ENCODE measurements around the gene SLC25A31. TPM values are rescaled to one million over a fixed set of nuclear protein-coding genes. Genes with fewer than 3 reads are reported as not detected.

The SLC25A31 gene
- total and polyA plus RNA-seq, 7 donors: 0.05 TPM; not detected in 6

GRCh38 chr4:127732623-127733328 is 2.6 kb downstream of the SLC25A31 start:
- Histone ChIP-seq H3K9me3 (no peaks in the 10 kb centered on the region), H3K27ac (no peak overlapping the region), H3K4me3 (no peak overlapping the region), H3K36me3 (ENCODE audit: insufficient read depth in 1 of 2, low read depth in 1 of 2) (no peaks in the 10 kb centered on the region), H3K4me1 (no peaks in the 10 kb centered on the region), H3K27me3 (ENCODE audit: insufficient read depth in 3 of 3, low read length in 2 of 3) (no peaks in the 10 kb centered on the region)
- WGBS, 3 donors: 26 to 29% (median 27%) methylated on average over 8 of the region's 8 CpGs
- DNase-seq: no peak
- ATAC-seq: peak in 3 of 4 donors; percentile 25 to 42 (median 36)
- TF ChIP-seq CTCF (IDR thresholded peaks at IDR 0.05): peak; percentile 54
- intact Hi-C loops (cut with DNase I): loop anchor here (1.0 to 5.0 kb wide), 2 partner anchors 125 to 126 kb away; no protein-coding TSS in a partner anchor

GRCh38 chr4:127734976-127735375 is 4.8 kb downstream of the SLC25A31 start:
- H3K36me3 ChIP-seq (ENCODE audit: insufficient read depth in 1 of 2, low read depth in 1 of 2): no peaks in the 10 kb centered on the region
- WGBS, 3 donors: 84 to 90% (median 89%) methylated on average over 2 of the region's 2 CpGs
- no peak overlapping the region for H3K4me3 ChIP-seq
- intact Hi-C loops (cut with DNase I): loop anchor here (5.0 kb wide), 2 partner anchors 128 to 1327 kb away; no protein-coding TSS in a partner anchor
- ATAC-seq (no peak), DNase-seq (no peak)
- no peaks in the 10 kb centered on the region for H3K9me3 ChIP-seq
- no peaks in the 10 kb centered on the region for H3K27me3 ChIP-seq (ENCODE audit: insufficient read depth in 3 of 3, low read length in 2 of 3)
- H3K4me1 ChIP-seq: no peaks in the 10 kb centered on the region
- H3K27ac ChIP-seq: no peak overlapping the region
- TF ChIP-seq CTCF (IDR thresholded peaks at IDR 0.05): no peak

- no peaks in the 10 kb centered on the region for H3K9me3 ChIP-seq
- no peak for TF ChIP-seq CTCF (IDR thresholded peaks at IDR 0.05)
- DNase-seq (no peak), ATAC-seq (no peak)
- no peaks in the 10 kb centered on the region for H3K4me1 ChIP-seq
- no peak overlapping the region for H3K27ac ChIP-seq
- intact Hi-C loops (cut with DNase I): loop anchor here in 1 of 2 donors (5.0 kb wide), 1 partner anchor 1325 kb away; no protein-coding TSS in a partner anchor
- no peaks in the 10 kb centered on the region for H3K27me3 ChIP-seq (ENCODE audit: insufficient read depth in 3 of 3, low read length in 2 of 3)
- H3K36me3 ChIP-seq (ENCODE audit: insufficient read depth in 1 of 2, low read depth in 1 of 2): no peaks in the 10 kb centered on the region
- 40 to 49% (median 48%) methylated on average over 4 of the region's 4 CpGs for WGBS, 3 donors
- no peak overlapping the region for H3K4me3 ChIP-seq
Measured at GRCh38 chr4:127737295-127737694, 7.1 kb downstream of the SLC25A31 start.

- no peak for DNase-seq
- no peaks in the 10 kb centered on the region for H3K4me1 ChIP-seq
- no peak for TF ChIP-seq CTCF (IDR thresholded peaks at IDR 0.05)
- no peaks in the 10 kb centered on the region for H3K36me3 ChIP-seq (ENCODE audit: insufficient read depth in 1 of 2, low read depth in 1 of 2)
- H3K27me3 ChIP-seq (ENCODE audit: insufficient read depth in 3 of 3, low read length in 2 of 3): no peaks in the 10 kb centered on the region
- H3K9me3 ChIP-seq: no peaks in the 10 kb centered on the region
- intact Hi-C loops (cut with DNase I): no loop called here
- 97 to 100% (median 99%) methylated on average over 1 of the region's 1 CpG for WGBS, 3 donors
- H3K4me3 ChIP-seq: no peak overlapping the region
- no peak overlapping the region for H3K27ac ChIP-seq
- ATAC-seq: no peak
Measured at GRCh38 chr4:127741247-127741646, 11.0 kb downstream of the SLC25A31 start.

Data from psoas muscle (tissue), 8 donors.